HT1080 (cell line): ENCODE data around the gene SP3. TPM values are rescaled to one million over a fixed set of nuclear protein-coding genes. Genes with fewer than 3 reads are reported as not detected.

Experiments
- DNase-seq: peaks from one replicate; pipeline ENCODE4 v3.0.0-alpha.2; 2015; ENCODE audit warnings: low read depth
- total RNA-seq: library from RNA; depleted of rRNA; stranded (reverse); fragments of >200 nt; shearing (Covaris generic); gene quantifications from 2 replicates; pipeline ENCODE4 v1.2.3, GENCODE V29; 2014

Gene SP3
- total RNA-seq, 1 experiment from 2014 or later: 117 TPM

DNA sequence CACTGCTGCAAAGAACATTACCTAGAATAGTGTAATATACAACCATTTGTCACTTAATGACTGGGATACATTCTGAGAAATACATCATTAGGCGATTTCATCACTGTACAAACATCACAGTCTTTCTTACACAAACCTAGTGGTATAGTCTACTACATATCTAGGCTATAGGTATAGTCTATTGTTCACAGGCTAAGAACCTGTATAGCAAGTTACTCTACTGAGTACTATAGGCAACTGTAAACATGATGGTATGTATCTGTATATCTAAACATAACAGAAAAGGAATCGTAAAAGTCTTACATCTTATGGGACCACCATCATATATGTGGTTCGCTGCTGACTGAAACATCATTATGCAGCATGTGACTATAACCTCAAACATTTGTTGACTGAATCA is 21.4 kb downstream of the SP3 start:
- DNase-seq: no peak

- DNase-seq: no peak
Observed at GRCh38 chr2:173942861-173943523, 22.2 kb downstream of the SP3 start.

GRCh38 chr2:173941567-173941966 is 23.6 kb downstream of the SP3 start:
- DNase-seq: no peak

DNA sequence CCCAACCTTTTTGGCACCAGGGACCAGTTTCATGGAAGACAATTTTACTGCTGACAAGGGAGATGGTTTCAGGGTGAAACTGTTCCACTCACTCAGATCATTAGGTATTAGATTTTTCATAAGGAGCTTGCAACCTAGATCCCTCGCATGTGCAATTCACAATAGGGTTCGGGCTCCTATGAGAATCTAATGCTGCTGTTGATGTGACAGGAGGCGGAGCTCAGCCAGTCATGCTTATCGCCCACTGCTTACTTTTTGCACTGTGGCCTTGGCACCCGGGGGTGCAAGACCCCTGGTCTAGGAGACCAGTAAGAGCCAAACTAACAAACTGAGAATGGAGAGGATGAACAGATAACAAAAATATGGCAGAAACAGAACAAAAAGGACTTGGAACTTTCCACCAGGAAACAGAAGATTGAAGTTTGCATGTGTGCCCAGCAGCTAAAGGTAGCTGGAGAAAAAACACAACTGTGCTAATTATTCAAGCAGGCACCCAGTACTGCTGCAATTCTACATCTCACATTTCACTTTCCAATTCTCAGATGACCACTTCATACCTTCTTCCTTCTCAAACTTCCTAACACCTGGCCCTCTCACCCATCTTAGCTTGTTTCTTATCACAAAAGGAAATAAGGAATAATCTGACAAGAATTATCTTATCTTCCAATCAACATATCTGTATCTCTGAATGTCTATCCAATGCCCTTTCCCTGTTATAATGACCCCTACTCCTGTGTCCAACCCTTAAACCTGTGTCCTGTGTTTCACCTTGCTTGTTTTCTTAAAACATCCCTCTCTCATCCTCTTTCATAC is 24.8 kb downstream of the SP3 start:
- DNase-seq: no peak

DNA sequence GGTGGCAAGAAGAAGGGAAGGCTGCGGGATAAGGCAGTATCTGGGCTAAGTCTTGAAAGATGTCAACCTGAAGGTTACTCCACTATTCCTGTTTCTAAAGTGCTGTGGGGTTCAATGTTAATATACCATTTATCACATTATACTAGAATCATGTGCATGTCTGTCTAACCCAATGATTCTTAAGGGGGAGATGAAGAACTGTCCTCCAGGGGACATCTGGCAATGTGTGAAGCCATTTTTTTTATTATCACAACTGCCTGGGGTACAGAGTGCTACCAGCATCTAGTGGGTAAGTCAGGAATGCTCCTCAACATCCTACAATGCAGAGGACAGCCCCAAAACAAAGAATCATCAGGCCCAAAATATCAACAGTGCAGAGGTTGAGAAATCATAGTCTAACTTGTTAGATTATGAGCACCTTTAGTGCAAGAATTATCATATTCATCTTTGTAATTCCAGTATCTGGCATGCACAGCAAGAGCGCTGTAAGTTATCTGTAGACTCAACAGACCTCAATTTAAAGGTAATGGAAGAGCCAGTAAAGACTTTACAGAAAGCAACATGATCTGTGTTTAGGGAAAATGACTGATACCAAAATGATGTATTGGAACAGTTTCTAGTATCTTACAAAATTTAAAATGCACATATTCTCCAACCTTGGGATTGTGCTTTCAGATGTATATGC is 26.3 kb downstream of the SP3 start:
- DNase-seq: no peak

DNA sequence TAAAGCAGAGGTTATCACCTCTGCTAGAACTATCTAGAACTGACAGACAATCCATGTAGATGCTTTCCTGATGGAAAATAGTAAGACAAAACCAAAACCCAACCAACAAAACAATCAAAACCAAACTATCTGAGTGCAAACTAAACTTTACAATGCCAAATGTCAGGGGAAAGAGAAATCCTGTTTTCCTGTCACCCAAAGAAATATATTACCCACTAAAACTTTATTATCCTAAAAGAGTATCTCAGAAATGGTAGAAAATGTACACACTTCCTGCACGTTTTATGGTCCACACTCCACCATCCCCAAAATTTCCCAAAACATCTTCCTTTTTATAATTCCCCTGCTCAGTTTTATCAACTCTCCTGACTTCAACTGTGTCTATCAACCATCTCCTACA is 29.9 kb downstream of the SP3 start:
- DNase-seq: no peak

DNA sequence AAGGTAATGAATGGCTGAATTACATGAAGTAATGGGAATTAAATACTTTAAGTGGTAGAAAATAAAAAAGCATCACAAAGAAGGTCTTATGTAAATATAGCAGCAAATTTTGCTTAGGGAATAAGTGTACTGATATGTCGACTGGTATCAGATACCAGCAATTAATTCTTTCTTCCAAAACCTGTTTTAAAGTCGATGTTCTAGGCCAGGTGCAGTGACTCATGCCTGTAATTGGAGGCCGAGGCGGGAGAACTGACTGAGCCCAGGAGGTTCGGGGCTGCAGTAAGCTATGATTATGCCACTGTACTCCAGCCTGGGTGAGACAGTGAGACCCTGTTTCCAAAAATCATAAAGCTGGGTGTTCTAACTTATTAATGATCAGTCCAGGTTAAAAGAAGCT is 30.3 kb downstream of the SP3 start:
- no peak for DNase-seq

- DNase-seq: no peak
Observed at GRCh38 chr2:173931751-173932150, 33.4 kb downstream of the SP3 start.

DNA sequence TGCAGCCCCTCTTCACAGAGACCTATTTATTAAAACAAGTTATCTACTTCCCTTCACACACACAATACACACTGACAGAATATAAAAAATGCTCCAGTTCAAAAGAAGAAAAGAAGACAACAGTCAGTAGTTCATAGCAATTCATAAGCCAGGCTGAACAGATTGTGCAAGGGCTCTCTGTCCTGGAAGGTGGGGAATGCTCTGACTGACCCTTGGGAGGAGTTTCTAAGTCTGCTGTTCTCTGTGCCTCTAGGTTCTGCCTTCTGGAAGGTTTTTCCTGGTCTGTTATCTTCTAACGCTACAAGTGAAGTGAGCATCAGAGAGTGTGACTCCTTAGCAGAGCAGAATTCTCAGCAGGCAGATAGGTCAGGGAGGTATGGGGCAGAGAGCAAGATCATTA is 35.7 kb downstream of the SP3 start:
- DNase-seq: no peak

GRCh38 chr2:173926875-173927274 is 38.3 kb downstream of the SP3 start:
- DNase-seq: no peak

GRCh38 chr2:173924285-173924684 is 40.9 kb downstream of the SP3 start:
- DNase-seq: no peak

- DNase-seq: no peak
Observed at GRCh38 chr2:173922760-173923159, 42.4 kb downstream of the SP3 start.

DNA sequence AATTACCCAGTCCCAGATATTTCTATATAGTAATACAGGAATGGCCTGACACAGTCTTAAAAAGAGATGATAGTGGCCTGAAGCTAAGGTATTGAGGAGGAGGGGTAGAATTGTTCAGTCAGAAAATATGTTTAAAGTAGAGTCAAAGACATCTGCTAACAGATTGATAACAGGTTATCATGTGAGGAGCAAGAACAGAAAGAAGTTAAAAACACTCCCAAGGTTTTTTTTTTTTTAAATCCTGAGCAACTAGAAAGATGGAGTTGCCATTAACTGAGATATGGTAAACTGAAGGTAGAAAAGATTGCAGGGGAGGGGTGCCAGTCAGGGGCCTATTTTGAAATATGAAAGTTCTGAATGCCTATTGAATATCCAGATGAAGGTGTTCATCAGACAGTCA is 43.1 kb downstream of the SP3 start:
- DNase-seq: no peak

- DNase-seq: no peak
Observed at GRCh38 chr2:173914055-173914927, 50.9 kb downstream of the SP3 start.

GRCh38 chr2:173909846-173910245 is 55.3 kb downstream of the SP3 start:
- no peak for DNase-seq

DNA sequence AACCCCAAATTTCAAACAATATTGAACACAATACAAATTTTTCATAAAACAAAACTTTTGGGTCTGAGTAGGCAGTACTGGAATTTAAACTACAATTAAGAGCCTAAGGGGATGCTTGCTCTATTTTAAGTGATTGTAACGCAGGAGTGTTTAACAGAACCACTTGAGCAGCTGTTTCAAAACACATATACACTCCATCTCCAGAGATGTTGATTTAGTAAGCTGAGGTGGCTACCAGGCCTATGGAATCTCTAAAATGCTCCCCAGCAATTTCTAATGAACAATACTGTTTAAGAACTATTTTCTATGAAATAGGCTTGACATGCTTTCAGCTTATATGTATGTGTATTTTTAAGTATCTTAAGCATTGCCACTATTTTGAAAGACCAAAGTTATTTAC is 58.5 kb downstream of the SP3 start:
- no peak for DNase-seq

GRCh38 chr2:173903601-173904394 is 61.4 kb downstream of the SP3 start:
- peak; percentile 13 for DNase-seq

DNA sequence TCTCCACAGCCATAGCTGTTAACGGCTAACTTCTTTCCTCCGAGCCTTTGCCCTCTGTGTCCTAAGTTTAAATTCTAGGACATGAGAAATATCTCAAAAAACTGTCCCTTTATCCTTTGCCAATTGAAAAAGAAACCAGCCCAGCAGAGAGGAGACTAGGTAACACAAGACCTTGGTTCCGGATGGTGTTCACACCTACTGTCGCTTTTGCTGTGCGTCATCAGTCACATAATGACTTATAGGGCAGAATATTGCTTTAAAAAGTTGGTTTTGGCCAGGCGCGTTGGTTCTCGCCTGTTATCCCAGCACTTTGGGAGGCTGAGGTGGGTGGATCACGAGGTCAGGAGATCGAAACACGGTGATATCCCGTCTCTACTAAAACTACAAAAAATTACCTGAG is 66.2 kb downstream of the SP3 start:
- no peak for DNase-seq

- no peak for DNase-seq
Observed at GRCh38 chr2:173898178-173898668, 67.0 kb downstream of the SP3 start.

GRCh38 chr2:173896755-173897154 is 68.4 kb downstream of the SP3 start:
- DNase-seq: no peak
